Hepatocyte (in vitro differentiated cells): Measurements from ENCODE around the gene TNN.

Source experiments
- CTCF ChIP-seq: fragments of 200-600 bp; sonication (generic); IDR thresholded peaks from 2 replicates; pipeline ENCODE4 v1.5.1; 2016; ENCODE audit warnings: antibody characterized with exemption, mild to moderate bottlenecking; ENCODE audit not compliant: poor library complexity
- EZH2 ChIP-seq: fragments of 200-600 bp; sonication (generic); IDR thresholded peaks from 2 replicates; pipeline ENCODE4 v1.6.1; 2016; ENCODE audit warnings: antibody characterized with exemption, mild to moderate bottlenecking, borderline replicate concordance
- EZH2phosphoT487 ChIP-seq: fragments of 200-600 bp; sonication (generic); IDR thresholded peaks from one replicate; pipeline ENCODE4 v1.6.1; 2018; ENCODE audit warnings: antibody characterized with exemption, mild to moderate bottlenecking, low read depth, moderate library complexity; ENCODE audit not compliant: unreplicated experiment, severe bottlenecking

GRCh38 chr1:175081983-175082382 is 14.3 kb downstream of the TNN start:
- no peak for TF ChIP-seq EZH2phosphoT487
- no peak for TF ChIP-seq CTCF
- TF ChIP-seq EZH2: no peak
